MCF 10A (cell line): ENCODE measurements around the gene PSMA5. TPM values are rescaled to one million over a fixed set of nuclear protein-coding genes. Genes with fewer than 3 reads are reported as not detected.

Experiments used
- BruUV-seq: library from RNA; stranded (reverse); fragments of 400-500 nt; replicated peaks from 2 replicates; lab custom pipeline; 2021; lab: Mats Ljungman, UMichigan
- CTCF ChIA-PET: fragments of 300-600 bp; sonication (Branson Sonifier 250); formaldehyde crosslinking; extraction: SDS; loops from one replicate; lab custom pipeline; 2021; ENCODE audit warnings: antibody characterized with exemption, inconsistent platforms; lab: Yijun Ruan, JAX
- POLR2A ChIA-PET: fragments of 300-600, 350-650 bp; sonication (Branson Sonifier 250); formaldehyde crosslinking; extraction: SDS; loops from one replicate; lab custom pipeline; 2020; ENCODE audit warnings: antibody characterized with exemption, inconsistent platforms; lab: Yijun Ruan, JAX
- DNase-seq: peaks from one replicate; pipeline ENCODE4 v3.0.0-alpha.2; 2018; ENCODE audit not compliant: unreplicated experiment
- H3K27ac Mint-ChIP-seq: one replicate; pipeline ENCODE4 v1.8.0; 2022; ENCODE audit warnings: mild to moderate bottlenecking, low read depth, mixed read lengths; ENCODE audit not compliant: unreplicated experiment
- H3K27me3 Mint-ChIP-seq: one replicate; pipeline ENCODE4 v1.8.0; 2022; ENCODE audit warnings: mixed read lengths; ENCODE audit not compliant: insufficient read depth, unreplicated experiment
- H3K36me3 Mint-ChIP-seq: one replicate; pipeline ENCODE4 v1.8.0; 2022; ENCODE audit warnings: mild to moderate bottlenecking, moderate library complexity, mixed read lengths; ENCODE audit not compliant: insufficient read depth, unreplicated experiment
- H3K4me1 Mint-ChIP-seq: one replicate; pipeline ENCODE4 v1.8.0; 2022; ENCODE audit warnings: mixed read lengths; ENCODE audit not compliant: insufficient read depth, unreplicated experiment
- H3K4me3 Mint-ChIP-seq: one replicate; pipeline ENCODE4 v1.8.0; 2022; ENCODE audit warnings: mild to moderate bottlenecking, moderate library complexity, mixed read lengths; ENCODE audit not compliant: unreplicated experiment
- H3K9me3 Mint-ChIP-seq: one replicate; pipeline ENCODE4 v1.8.0; 2022; ENCODE audit warnings: mixed read lengths; ENCODE audit not compliant: unreplicated experiment
- CTCF ChIP-seq: fragments of 200-600 bp; IDR thresholded peaks from one replicate; pipeline ENCODE4 v1.8.0; 2022; ENCODE audit warnings: antibody characterized with exemption, mild to moderate bottlenecking; ENCODE audit not compliant: unreplicated experiment
- intact Hi-C: fragments of 100-400 bp; cut with micrococcal nuclease; formaldehyde crosslinking; loops from 2 replicates; pipeline ENCODE4 v1.14.1; 2022
- total RNA-seq: library from RNA; stranded (reverse); gene quantifications from 2 replicates; pipeline ENCODE4 v1.2.3, GENCODE V29; 2022

Gene PSMA5
- total RNA-seq, 1 experiment from 2014 or later: 113 TPM

- ChIA-PET POLR2A (no interaction called here), CTCF (no interaction called here)
- intact Hi-C loops: no loop called here
- BruUV-seq: no TSS peak
- TF ChIP-seq CTCF: no peak
- H3K27ac Mint-ChIP-seq: no peak overlapping the region
- no peaks in the 10 kb centered on the region for H3K36me3 Mint-ChIP-seq
- no peaks in the 10 kb centered on the region for H3K9me3 Mint-ChIP-seq
- DNase-seq: no peak
- no peak overlapping the region for H3K4me3 Mint-ChIP-seq
- no peaks in the 10 kb centered on the region for H3K4me1 Mint-ChIP-seq
- no peaks in the 10 kb centered on the region for H3K27me3 Mint-ChIP-seq
Measured at GRCh38 chr1:109433322-109433721, 7.1 kb upstream of the PSMA5 start.

GRCh38 chr1:109432336-109432735 lies 6.1 kb upstream of the PSMA5 start:
- Mint-ChIP-seq H3K4me3 (no peak overlapping the region), H3K27ac (no peak overlapping the region), H3K4me1 (peaks cover 3% of the 10 kb centered on the region), H3K9me3 (no peaks in the 10 kb centered on the region), H3K36me3 (no peaks in the 10 kb centered on the region), H3K27me3 (no peaks in the 10 kb centered on the region)
- intact Hi-C loops: no loop called here
- no TSS peak for BruUV-seq
- CTCF ChIA-PET: no interaction called here
- DNase-seq: no peak
- POLR2A ChIA-PET: no interaction called here
- TF ChIP-seq CTCF: no peak

- POLR2A ChIA-PET: interaction anchor here (0.6 to 3.4 kb wide), 17 partner anchors 10 to 587 kb away, joined by 3 to 17 read pairs (median 5); partner anchors contain the start of genes ATXN7L2, CYB561D1, GNAI3 and PSRC1
- TF ChIP-seq CTCF: no peak
- Mint-ChIP-seq H3K36me3 (peaks cover 14% of the 10 kb centered on the region), H3K4me1 (peaks cover 21% of the 10 kb centered on the region), H3K27ac (peak overlapping the region; percentile 90), H3K4me3 (peak overlapping the region; percentile 95), H3K27me3 (no peaks in the 10 kb centered on the region), H3K9me3 (no peaks in the 10 kb centered on the region)
- CTCF ChIA-PET: interaction anchor here (4.2 kb wide), 1 partner anchor 105 kb away, joined by 30 read pairs; no protein-coding TSS in a partner anchor
- BruUV-seq: no TSS peak
- no peak for DNase-seq
- intact Hi-C loops: loop anchor here (5.0 to 10.0 kb wide), 2 partner anchors 65 to 222 kb away; partner anchors contain the start of gene CYB561D1
Measured at GRCh38 chr1:109427171-109427467, 871 bp upstream of the PSMA5 start.

- Mint-ChIP-seq H3K27ac (peak overlapping the region; percentile 90), H3K4me1 (peaks cover 24% of the 10 kb centered on the region), H3K27me3 (no peaks in the 10 kb centered on the region), H3K4me3 (peak overlapping the region; percentile 95), H3K9me3 (no peaks in the 10 kb centered on the region), H3K36me3 (peaks cover 22% of the 10 kb centered on the region)
- TSS peak; percentile 80 for BruUV-seq
- ChIA-PET POLR2A (interaction anchor here (0.6 to 3.4 kb wide), 32 partner anchors 8 to 572 kb away, joined by 3 to 17 read pairs (median 4); partner anchors contain the start of genes ATXN7L2, CYB561D1, GNAI3 and PSRC1), CTCF (interaction anchor here (0.7 to 4.2 kb wide), 7 partner anchors 11 to 218 kb away, joined by 3 to 30 read pairs (median 3); no protein-coding TSS in a partner anchor)
- peak; percentile 58 for DNase-seq
- TF ChIP-seq CTCF: no peak
- intact Hi-C loops: loop anchor here (1.0 to 10.0 kb wide), 3 partner anchors 67 to 221 kb away; partner anchors contain the start of gene CYB561D1
Measured at GRCh38 chr1:109425391-109426280, 612 bp downstream of the PSMA5 start.
